D721Med (cell line): ENCODE results near the gene STIM2.
A peak's percentile ranks its signal among the peaks of the same experiment; 100 is the strongest.
"Not testable (repeated sequence)": the region's sequence is repeated elsewhere in the genome, so short reads cannot be mapped to it uniquely, and the experiment has no call there.

Experiments
- DNase-seq: peaks from one replicate; pipeline ENCODE4 v3.0.0; 2011; ENCODE audit warnings: low spot score; ENCODE audit not compliant: insufficient read length
- FAIRE-seq: peaks from 2 replicates; lab custom pipeline; 2011; peaks lifted over from hg19 to GRCh38; lab: Jason Lieb, UNC
- CTCF ChIP-seq: IDR thresholded peaks from 2 replicates; pipeline ENCODE4 v1.5.1; 2012; ENCODE audit warnings: mild to moderate bottlenecking, control low read depth; ENCODE audit not compliant: insufficient read depth; ENCODE audit errors: missing control alignments

The STIM2 gene

GRCh38 chr4:26958925-26959653 is 98.4 kb downstream of the STIM2 start:
- TF ChIP-seq CTCF, result no peak
- DNase-seq (no peak), FAIRE-seq (peak; percentile 16)

GRCh38 chr4:26959654-26960047 is 99.0 kb downstream of the STIM2 start:
- DNase-seq (no peak), FAIRE-seq (peak; percentile 99)

GRCh38 chr4:26962720-26963119 is 102.1 kb downstream of the STIM2 start:
- DNase-seq (no peak), FAIRE-seq (no peak)
- TF ChIP-seq CTCF, result no peak

More at GRCh38 chr4:26959654-26960047, 99.0 kb downstream of the STIM2 start:
- TF ChIP-seq CTCF, result no peak

- FAIRE-seq (peak; percentile 51), DNase-seq (no peak)
Measured at GRCh38 chr4:26964512-26964911, 103.9 kb downstream of the STIM2 start.

GRCh38 chr4:26964994-26965393 is 104.4 kb downstream of the STIM2 start:
- TF ChIP-seq CTCF, result no peak
- FAIRE-seq (peak; percentile 11), DNase-seq (no peak)

More at GRCh38 chr4:26964512-26964911, 103.9 kb downstream of the STIM2 start:
- no peak for TF ChIP-seq CTCF

GRCh38 chr4:26975464-26976181 is 115.0 kb downstream of the STIM2 start:
- not testable (repeated sequence) for DNase-seq, FAIRE-seq

GRCh38 chr4:26978387-26979053 is 117.9 kb downstream of the STIM2 start:
- TF ChIP-seq CTCF, result no peak
- DNase-seq (no peak), FAIRE-seq (no peak)
